GM21717 (cell line): ENCODE data around the gene CAST.

ENCODE experiments used
- ATAC-seq: cut with Tn5 transposase; IDR thresholded peaks from one replicate; pipeline ENCODE4 v1.9.1; 2021; ENCODE audit warnings: mild to moderate bottlenecking, moderate library complexity; ENCODE audit not compliant: unreplicated experiment

Gene CAST

GRCh38 chr5:96671441-96671840 is 9.3 kb downstream of the CAST start:
- ATAC-seq, result no peak

GRCh38 chr5:96673127-96673526 is 11.0 kb downstream of the CAST start:
- no peak for ATAC-seq

GRCh38 chr5:96675882-96676281 is 13.7 kb downstream of the CAST start:
- ATAC-seq, result no peak

DNA sequence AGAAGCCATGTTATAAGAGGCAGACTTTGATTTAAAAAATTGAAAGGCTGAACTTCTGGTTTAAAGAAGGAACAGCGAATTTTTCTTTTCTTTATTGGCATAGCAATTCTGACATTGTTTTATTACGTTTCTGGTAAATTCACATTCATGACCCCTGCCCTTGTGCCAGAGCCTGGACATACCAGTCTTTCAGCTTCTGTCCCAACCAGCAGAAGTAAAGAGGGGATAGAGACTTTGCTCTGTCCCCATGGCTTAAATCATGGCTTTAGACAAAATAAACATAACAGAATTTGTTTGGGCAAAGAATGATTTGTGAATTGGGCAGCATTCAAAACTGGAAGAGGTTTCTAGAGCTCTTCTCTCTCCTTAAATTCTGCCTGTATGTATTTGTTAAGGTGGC is 15.3 kb downstream of the CAST start:
- ATAC-seq, result no peak

GRCh38 chr5:96679293-96679692 is 17.1 kb downstream of the CAST start:
- no peak for ATAC-seq

GRCh38 chr5:96680759-96681470 is 18.7 kb downstream of the CAST start:
- ATAC-seq, result no peak

DNA sequence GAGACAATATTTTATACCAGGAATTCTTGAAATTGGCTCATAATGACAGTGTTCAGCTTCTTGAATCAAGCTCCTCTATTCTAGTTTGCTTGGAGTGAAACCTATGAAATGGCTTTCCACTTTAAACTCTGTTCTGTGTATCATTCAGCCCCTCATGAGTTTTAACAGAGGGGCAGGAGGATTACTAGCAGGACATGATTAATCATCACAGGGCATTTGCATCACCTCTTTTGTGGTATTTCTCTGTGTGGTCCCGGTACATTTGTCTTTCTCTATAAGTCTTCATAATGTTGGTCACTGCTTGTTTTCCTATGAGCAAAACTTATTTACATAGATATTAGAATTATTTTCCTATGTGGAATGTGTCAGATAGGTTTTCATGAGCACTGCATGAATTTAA is 21.2 kb downstream of the CAST start:
- ATAC-seq, result no peak

DNA sequence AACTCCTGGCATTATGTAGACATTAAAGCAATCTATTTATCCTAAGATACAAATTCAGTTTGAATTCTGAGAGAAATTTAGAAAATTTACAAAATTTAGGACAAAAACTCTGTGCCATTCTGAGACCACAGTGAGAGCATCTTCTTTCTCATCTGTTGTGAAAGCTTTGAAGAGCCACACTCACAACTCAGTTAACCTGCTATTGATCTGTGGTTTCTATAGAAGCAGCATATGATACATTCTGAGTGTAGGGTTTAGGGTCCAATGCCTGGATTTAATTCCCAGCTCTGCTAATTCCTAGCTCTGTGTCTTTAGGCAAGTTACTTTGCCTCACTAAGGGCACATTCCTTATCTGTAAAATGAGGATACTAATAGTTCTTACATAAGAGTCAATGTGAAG is 21.6 kb downstream of the CAST start:
- no peak for ATAC-seq

DNA sequence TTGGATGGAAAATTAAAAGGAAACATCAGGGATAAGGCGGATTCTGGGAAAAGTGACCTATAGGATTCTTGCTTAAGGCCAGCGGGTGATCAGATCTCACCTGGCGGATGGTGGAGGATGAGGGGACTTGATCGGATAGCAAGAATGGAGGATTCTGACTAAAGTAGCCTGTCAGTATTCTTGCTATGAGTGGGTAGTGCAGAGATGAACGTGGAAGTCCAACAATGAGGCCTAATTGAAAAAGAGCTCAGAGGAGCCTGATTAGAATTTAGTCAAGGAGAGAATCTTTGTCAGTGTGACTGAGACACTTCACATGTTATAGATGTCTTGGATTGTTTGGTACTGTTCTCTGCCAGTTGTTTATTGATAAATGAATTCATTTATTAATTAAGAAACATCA is 24.9 kb downstream of the CAST start:
- ATAC-seq, result no peak

GRCh38 chr5:96687812-96688453 is 25.8 kb downstream of the CAST start:
- ATAC-seq, result peak; percentile 73

GRCh38 chr5:96690861-96691260 is 28.7 kb downstream of the CAST start:
- no peak for ATAC-seq

DNA sequence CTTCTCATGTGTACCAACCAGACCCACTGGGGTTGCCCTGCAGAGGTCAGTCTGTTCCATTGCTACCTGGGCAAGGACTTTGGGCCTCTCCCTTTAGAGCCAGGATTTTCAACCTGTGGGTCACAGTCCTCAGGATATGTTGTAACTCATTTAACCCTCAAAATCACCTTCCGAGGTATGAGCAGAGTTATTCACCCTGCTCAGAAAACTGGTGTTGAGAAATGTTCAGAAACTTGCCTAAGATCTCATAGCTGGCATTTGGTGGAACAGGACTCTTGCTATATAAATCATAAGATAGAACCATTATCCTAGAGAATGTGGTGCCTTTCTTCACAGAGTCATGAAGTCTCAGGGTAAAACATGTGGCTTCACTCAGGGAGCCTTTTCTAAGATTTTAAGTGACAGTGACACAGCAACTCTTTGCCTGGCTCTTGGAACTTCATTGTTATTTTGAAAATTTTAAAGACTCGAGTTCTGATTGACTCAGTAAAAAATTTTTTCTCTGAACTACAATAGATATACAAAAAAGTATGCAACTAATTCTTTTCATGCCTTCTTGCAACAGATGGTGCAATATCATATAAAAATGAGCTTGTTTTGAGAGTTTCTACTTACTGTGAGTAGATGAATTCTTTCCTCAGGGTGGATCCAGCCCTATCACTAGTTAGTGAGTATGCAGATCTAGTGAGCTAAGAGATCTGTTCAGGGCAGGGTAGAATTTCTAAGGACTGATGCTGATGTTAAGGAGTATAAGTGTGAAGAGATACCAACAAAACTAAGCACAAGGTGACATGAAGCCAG is 29.5 kb downstream of the CAST start:
- no peak for ATAC-seq

- no peak for ATAC-seq
Observed at GRCh38 chr5:96692441-96692840, 30.3 kb downstream of the CAST start.

- no peak for ATAC-seq
Observed at GRCh38 chr5:96699186-96699820, 37.1 kb downstream of the CAST start.

- peak; percentile 58 for ATAC-seq
Observed at GRCh38 chr5:96702503-96703383, 40.6 kb downstream of the CAST start.

DNA sequence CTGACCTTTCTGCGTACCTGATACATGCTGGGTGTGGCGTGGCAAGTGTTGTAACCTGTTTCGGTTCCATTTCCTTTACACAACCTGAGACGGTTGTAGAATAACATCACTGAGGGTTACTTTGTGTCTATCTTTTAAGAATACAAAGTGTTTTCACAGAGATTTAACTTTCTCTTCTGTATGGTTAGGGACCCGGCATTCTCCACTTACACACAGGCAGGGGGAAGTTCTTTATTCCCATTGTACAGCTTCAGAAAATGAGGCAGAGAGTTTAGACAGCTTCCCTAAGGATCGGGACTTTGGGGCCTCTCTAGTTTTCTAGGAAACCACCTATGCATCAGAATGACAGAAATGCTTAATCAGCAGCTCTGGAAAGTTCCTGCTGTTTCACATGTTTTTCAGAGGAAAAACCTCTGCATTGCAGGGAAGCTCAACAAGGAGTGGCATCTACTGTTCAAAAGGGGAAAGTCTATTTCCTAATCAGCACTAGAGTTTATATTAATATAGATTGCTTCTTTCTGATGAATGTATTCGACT is 41.3 kb downstream of the CAST start:
- ATAC-seq, result peak; percentile 88

DNA sequence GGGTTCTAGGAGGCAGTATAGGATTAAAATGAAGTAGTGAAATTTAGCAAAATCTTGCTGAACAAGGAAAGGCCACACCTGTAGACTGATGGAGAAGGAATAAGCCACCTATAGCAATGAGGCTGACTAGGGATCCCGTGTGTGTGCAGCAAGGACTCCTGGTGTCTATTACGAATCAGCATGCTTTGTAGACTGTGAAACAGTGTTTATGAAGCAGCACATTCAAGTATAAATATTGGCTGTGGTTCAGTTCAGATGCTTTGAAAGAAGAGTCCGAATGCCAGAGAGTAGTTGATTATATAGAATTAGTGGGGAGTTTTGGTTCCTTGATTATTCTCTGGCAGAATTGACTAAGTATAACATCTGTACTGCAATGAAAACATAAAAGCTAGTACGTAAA is 41.8 kb downstream of the CAST start:
- no peak for ATAC-seq

DNA sequence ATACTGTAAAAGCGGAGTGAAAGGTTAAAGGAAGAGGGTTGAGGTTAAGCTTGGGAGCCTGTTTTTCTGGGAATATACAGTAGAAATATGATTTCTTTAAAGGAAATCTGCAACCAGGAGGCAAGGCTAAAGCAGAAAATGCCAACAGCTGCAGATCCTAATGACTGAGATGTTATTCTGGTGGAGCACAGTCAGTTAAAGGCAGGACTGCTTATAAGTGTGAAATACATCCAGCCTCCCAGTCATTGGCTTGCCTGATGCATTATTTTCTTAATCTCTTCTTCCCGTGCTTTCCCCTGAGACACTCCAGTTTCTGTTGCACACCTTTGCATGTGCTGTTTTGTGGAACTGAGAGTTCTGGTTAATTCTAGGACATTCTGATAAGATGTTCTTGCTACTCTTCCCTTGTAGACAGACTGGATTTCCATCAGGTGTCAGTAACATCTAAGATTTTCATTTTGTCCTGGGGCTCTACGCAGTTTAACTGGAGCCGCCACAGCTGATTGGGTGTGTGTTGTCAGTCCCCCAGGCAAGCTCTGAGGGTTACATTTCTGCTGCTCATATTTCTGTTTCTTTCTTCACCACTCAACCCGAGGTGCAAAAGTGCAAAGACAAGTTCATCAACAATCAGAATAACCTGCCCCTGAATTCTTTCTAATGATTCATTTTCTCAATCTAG is 44.4 kb downstream of the CAST start:
- no peak for ATAC-seq

DNA sequence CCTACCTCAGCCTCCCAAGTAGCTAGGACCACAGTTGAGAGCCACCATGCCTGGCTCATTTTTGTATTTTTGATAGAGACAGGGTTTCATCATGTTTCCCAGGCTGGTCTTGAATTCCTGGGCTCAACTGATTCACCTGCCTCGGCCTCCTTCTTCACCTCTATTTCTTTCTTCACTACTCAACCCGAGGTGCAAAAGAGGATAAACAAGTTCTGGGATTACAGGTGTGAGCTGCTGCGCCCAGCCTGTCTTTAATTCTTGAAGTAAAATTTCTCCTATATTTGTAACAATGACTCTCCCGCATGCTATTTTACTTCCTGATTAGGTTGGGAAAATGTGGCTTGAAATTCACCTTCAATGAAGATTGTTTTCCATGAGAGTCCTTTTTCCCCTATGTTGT is 46.4 kb downstream of the CAST start:
- ATAC-seq, result no peak
